ENCODE results near the gene LHX1. TPM values are rescaled to one million over a fixed set of nuclear protein-coding genes. Genes with fewer than 3 reads are reported as not detected.

The LHX1 gene
- total RNA-seq, 1 experiment from 2014 or later = 0.39 TPM

- DNase-seq (ENCODE audit: low spot score) = no peak
Measured at GRCh38 chr17:36971508-36971907, 34.2 kb downstream of the LHX1 start.

DNA sequence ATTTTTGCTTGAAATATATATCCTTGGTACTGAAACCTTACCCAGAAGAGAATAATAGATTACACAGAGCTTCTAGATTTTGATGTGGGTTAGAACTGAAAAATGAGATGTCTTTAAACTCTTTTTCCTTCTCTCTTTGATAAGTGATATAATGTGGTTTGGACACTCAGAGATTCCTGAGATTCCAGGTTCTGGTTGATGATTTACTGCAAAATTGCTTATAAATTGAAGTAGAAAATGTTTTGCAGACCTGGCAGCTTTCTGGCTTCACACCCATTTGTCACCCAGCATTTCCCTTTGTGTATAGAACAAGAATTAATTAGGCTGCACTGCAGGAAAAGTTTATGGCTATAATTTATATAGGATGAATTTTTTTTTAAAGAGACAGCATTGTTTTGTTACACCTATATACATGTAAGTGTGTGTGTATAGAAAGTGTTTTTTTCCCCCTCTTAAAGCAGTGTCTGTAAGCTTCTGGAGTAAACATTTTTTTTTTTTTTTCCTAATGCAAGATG is 35.0 kb downstream of the LHX1 start:
- DNase-seq (ENCODE audit: low spot score) = no peak

- DNase-seq (ENCODE audit: low spot score) = no peak
Measured at GRCh38 chr17:36972905-36973304, 35.6 kb downstream of the LHX1 start.

DNA sequence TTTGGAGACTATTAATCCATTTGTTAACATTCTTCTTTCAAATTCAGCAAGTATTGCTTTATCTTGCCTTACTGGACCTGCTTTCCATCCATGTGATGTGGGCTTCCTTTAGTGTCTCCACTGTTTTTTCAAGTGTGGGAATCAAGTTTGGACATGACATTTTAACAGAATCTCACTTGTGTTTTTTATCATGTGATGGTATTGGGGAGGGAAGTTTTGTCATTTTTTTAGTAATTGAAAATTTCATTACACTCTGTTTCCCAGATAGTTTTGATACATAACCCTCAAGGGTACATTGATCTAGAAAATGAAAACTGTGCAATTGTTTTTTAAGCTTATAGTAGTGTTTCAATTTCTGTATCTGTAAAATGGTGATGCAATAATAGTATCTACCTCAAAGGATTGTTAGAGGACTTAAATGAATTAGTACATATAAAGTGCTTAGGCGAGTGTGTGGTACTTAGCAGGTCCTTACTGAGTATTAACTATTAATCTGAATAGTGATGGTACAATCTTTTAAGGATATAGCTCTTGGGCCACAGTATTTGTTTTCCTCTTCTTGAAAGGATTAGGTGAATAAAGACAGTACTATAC is 38.7 kb downstream of the LHX1 start:
- DNase-seq (ENCODE audit: low spot score) = no peak

DNA sequence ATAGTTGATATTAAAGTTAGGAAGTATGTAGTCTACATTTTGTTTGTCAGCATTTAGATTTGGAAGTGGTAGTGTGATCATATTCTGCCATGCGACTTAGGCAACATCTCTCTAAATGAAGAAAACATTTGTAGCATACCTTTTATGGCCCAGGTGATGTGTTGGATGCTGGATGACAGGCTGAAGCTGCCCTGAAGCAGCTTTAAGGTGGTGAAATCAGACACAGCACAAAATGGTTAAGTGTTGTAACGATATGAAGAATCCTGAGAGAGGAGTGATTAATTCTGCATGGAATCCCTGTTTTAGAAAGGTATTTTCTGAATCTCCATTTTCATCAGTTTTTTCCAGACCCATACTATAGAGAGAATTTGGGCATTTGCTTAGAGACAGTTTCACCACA is 39.8 kb downstream of the LHX1 start:
- no peak for DNase-seq (ENCODE audit: low spot score)

DNA sequence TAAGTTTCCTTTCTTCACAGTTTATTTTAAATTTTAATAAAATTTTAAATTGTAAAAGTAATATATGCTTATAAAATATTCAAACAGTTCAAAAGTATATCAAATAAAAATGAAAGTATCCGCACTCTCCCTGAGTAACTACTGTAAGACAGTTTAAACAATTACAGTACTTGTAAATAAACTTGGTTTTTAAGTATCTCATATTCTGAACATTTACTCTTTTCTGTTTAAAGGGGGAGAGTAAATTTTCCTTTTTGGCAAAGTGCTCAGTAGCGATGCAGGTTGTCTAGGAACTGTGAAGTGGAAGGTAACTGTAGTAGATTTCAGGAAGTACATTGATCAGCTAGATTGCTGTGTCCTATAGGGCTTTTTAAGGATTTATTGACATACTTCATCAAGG is 40.3 kb downstream of the LHX1 start:
- no peak for DNase-seq (ENCODE audit: low spot score)

- no peak for DNase-seq (ENCODE audit: low spot score)
Measured at GRCh38 chr17:36978810-36979564, 41.7 kb downstream of the LHX1 start.

DNA sequence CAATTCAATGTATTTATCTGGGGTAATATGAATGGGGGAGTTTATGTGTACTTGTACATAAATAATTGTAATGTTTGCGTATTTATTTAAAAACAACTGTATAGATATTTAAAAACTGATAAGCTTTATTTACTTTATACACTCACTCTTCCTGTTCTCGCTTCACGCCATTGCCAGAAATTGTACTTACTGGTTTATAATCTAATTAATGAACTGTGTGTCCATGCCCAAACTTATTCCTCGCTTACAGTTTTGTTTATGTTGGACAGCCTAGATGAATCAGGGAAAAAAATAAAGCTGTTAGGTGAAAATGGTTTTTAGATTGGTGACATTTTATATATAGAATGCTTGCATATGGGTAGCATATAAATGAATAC is 42.3 kb downstream of the LHX1 start:
- no peak for DNase-seq (ENCODE audit: low spot score)

GRCh38 chr17:36980280-36980761 is 43.0 kb downstream of the LHX1 start:
- DNase-seq (ENCODE audit: low spot score) = peak; percentile 28

DNA sequence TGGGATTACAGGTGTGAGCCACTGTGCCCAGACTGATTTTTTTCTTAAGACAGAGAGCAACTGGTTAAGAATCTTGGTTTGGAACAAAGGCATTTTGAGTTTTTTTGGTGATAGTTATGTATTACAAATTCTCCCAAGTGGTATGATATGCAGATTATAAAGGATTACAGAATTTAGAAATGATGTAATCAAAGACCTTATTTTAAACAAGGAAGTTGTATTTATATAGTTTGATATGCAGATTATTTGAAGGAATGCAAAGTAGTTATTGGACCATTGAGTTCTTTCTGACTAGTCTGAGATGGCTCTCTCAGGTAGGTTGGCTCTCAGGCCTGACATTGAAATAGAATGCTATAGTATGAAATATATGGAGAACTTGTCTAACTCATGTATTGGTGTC is 46.3 kb downstream of the LHX1 start:
- no peak for DNase-seq (ENCODE audit: low spot score)

DNA sequence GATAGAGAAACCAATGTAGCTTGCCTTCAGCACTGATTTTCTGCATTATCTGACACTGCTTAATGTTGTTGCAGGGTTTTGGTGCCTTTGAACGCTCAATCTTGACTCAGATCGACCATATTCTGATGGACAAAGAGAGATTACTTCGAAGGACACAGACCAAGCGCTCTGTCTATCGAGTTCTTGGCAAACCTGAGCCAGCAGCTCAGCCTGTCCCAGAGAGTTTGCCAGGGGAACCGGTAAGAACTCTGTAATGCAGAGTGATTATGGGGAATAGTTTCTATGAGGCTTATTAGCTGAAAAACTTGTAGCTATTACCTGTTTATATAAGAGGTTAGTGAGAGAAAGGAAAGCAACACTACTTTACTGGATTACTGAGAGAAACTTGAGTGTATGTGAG is 51.9 kb downstream of the LHX1 start:
- DNase-seq (ENCODE audit: low spot score) = no peak

DNA sequence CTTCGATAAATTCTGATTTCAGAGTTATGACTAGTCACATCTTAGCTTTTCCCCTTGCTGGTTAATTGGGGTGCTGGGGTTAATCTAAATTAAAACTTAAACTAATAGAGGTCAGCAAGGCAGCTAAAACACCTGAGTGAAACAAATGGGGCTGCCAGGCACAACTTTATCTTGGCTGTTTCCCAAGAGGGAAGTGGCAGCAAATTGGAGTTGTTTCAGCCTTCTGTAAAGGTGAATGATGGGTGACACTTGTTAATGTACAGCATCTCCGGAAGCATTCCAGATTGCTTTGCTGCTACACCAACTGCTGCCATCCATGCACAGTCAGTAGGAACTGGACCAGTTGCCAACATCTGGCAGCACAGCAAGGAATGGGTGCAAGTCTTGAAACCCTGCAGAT is 55.4 kb downstream of the LHX1 start:
- no peak for DNase-seq (ENCODE audit: low spot score)

DNA sequence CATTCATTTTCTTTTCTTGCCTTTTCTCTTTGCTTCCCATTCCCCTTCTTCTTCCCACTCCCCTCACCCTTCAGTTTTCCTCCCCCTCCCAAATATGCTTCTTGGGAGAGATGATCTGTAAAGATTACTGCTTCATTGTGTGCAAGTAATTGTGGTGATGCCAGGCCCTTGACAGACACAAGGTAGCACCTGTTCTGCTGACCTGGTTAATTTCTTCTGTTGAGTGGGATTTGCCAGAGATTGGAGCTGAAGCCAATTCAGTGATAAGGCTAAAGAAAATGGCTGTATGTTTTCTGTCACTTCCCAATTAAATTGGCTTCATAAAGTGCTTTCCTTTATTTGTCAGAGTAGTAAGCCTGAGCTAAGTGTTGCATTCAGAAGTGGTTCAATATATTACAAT is 56.0 kb downstream of the LHX1 start:
- DNase-seq (ENCODE audit: low spot score) = no peak

Other genes starting within 250 kb of the LHX1 start
- 45.1 and 47.1 TPM in 2 replicates for gene AATF, start 11.5 kb downstream of the LHX1 start, total RNA-seq (2014; rRNA removed; shearing (Covaris generic))

Data from H4 (cell line).